Panc1 (cell line): ENCODE measurements around the gene DLG5. TPM values are rescaled to one million over a fixed set of nuclear protein-coding genes. Genes with fewer than 3 reads are reported as not detected.

Experiments used
- ATAC-seq: fragments of 200-7000 bp; cut with Tn5 transposase; 2 replicates; pipeline ENCODE4 v1.9.1; 2020; ENCODE audit warnings: mild to moderate bottlenecking, moderate library complexity
- BruUV-seq: library from RNA; stranded (reverse); fragments of 400-500 nt; replicated peaks from 2 replicates; lab custom pipeline; 2021; lab: Mats Ljungman, UMichigan
- CTCF ChIA-PET: fragments of 300-600 bp; sonication (Branson Sonifier 250); formaldehyde crosslinking; loops from one replicate; lab custom pipeline; 2022; ENCODE audit warnings: antibody characterized with exemption; lab: Charles Lee
- POLR2A ChIA-PET: fragments of 300-600 bp; sonication (Branson Sonifier 250); formaldehyde crosslinking; loops from one replicate; lab custom pipeline; 2022; ENCODE audit warnings: antibody characterized with exemption; lab: Charles Lee
- DNase-seq: peaks from one replicate; pipeline ENCODE4 v3.0.0-alpha.2; 2010; ENCODE audit warnings: low read depth, low spot score
- H3K27ac ChIP-seq: 2 replicates; pipeline ENCODE4 v1.5.1; 2011; ENCODE audit warnings: mild to moderate bottlenecking, low read length, inconsistent platforms
- H3K27me3 ChIP-seq: fragments of 200-500 bp; sonication (Bioruptor generic); 2 replicates; pipeline ENCODE4 v1.6.0; 2014; ENCODE audit warnings: low read length, inconsistent platforms; ENCODE audit not compliant: control insufficient read depth, insufficient read depth
- H3K36me3 ChIP-seq: fragments of 200-500 bp; sonication (Bioruptor generic); 2 replicates; pipeline ENCODE4 v1.5.1; 2014; ENCODE audit warnings: inconsistent platforms, mild to moderate bottlenecking, low read length, moderate library complexity; ENCODE audit not compliant: control insufficient read depth, insufficient read depth
- H3K4me1 ChIP-seq: 2 replicates; pipeline ENCODE4 v1.5.1; 2011; ENCODE audit warnings: inconsistent platforms, mild to moderate bottlenecking, low read length, moderate library complexity; ENCODE audit not compliant: control insufficient read depth, insufficient read depth
- H3K4me3 ChIP-seq, 2 experiments: 2 replicates each; pipeline ENCODE4 v1.5.1; 2011 to 2012; ENCODE audit warnings: low read depth in 2 of 2, low read length in 2 of 2, mild to moderate bottlenecking in 2 of 2, inconsistent platforms in 1 of 2, moderate library complexity in 1 of 2
- H3K9me3 ChIP-seq: fragments of 200-500 bp; sonication (Bioruptor generic); 2 replicates; pipeline ENCODE4 v1.5.1; 2014; ENCODE audit warnings: low read depth, mild to moderate bottlenecking, inconsistent platforms, low read length, moderate library complexity; ENCODE audit not compliant: control insufficient read depth, insufficient read depth
- POLR2AphosphoS5 ChIP-seq: IDR thresholded peaks from 2 replicates; pipeline ENCODE4 v1.6.1; 2012; ENCODE audit warnings: mild to moderate bottlenecking, low read depth, low read length, moderate library complexity
- SIN3A ChIP-seq: IDR thresholded peaks from 2 replicates; pipeline ENCODE4 v1.6.1; 2012; ENCODE audit warnings: low read depth, mild to moderate bottlenecking, low read length, moderate library complexity, borderline replicate concordance; ENCODE audit not compliant: insufficient read depth
- TCF7L2 ChIP-seq: IDR thresholded peaks from 2 replicates; pipeline ENCODE4 v1.6.1; 2011; ENCODE audit warnings: mild to moderate bottlenecking, low read depth, low read length, inconsistent platforms
- in situ Hi-C: cut with HindIII; loops from 2 replicates; pipeline ENCODE4 v1.10.0; 2016; ENCODE audit warnings: low sequenced_read_pairs, low pct_unique_long_range_greater_than_20kb
- intact Hi-C: fragments of 100-400 bp; cut with micrococcal nuclease; formaldehyde crosslinking; loops from one replicate; pipeline ENCODE4 v1.10.0; 2022; ENCODE audit not compliant: unreplicated experiment
- total RNA-seq: library from RNA; stranded (reverse); gene quantifications from one replicate; pipeline ENCODE4 v1.2.1, GENCODE V29; 2021; ENCODE audit not compliant: unreplicated experiment
- TF ChIP-seq, protein P1 (sequence below): fragments of 450-650 bp; IDR thresholded peaks from 2 replicates; pipeline ENCODE4 v1.5.1; 2017; ENCODE audit warnings: mild to moderate bottlenecking
- TF ChIP-seq, protein P2 (sequence below), 2 experiments: IDR thresholded peaks; 2 replicates each; pipeline ENCODE4 v1.6.1; 2011 to 2012; ENCODE audit warnings: low read depth in 2 of 2, control low read depth in 1 of 2, low read length in 1 of 2, mild to moderate bottlenecking in 1 of 2, moderate library complexity in 1 of 2; ENCODE audit not compliant: insufficient read depth in 1 of 2

DLG5 gene
- total RNA-seq, 1 experiment from 2014 or later = 85.6 TPM

DNA sequence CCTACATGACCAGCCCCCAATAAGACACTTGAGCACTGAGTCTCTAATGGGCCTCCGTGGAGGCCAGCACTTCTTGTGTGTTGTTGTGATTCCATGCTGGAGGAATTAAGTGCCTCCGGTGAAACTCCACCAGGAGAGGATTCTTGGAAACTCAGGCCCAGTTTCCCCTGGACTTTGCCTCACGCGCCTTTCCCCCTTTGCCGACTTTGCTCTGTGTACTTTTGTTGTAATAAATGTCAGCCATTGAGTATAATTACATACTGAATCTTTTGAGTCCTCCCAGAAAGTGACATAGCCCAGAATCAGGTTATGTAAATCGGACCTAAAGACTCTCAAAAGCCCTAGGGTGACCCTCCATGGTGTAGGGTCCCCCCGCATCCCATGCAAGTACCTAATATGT lies 82.4 kb downstream of the DLG5 start:
- POLR2A ChIA-PET = no interaction called here
- intact Hi-C loops (no loop called here), in situ Hi-C loops (no loop called here)
- BruUV-seq = no TSS peak
- CTCF ChIA-PET = no interaction called here
- H3K4me1 ChIP-seq = peaks cover 26% of the 10 kb centered on the region
- DNase-seq (no peak), ATAC-seq (no peak)
- no peak overlapping the region for H3K4me3 ChIP-seq
- TF ChIP-seq POLR2AphosphoS5 (no peak), SIN3A (no peak), TCF7L2 (no peak)
- TF ChIP-seq, protein P1, sequence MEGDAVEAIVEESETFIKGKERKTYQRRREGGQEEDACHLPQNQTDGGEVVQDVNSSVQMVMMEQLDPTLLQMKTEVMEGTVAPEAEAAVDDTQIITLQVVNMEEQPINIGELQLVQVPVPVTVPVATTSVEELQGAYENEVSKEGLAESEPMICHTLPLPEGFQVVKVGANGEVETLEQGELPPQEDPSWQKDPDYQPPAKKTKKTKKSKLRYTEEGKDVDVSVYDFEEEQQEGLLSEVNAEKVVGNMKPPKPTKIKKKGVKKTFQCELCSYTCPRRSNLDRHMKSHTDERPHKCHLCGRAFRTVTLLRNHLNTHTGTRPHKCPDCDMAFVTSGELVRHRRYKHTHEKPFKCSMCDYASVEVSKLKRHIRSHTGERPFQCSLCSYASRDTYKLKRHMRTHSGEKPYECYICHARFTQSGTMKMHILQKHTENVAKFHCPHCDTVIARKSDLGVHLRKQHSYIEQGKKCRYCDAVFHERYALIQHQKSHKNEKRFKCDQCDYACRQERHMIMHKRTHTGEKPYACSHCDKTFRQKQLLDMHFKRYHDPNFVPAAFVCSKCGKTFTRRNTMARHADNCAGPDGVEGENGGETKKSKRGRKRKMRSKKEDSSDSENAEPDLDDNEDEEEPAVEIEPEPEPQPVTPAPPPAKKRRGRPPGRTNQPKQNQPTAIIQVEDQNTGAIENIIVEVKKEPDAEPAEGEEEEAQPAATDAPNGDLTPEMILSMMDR = no peak
- TF ChIP-seq, protein P2, sequence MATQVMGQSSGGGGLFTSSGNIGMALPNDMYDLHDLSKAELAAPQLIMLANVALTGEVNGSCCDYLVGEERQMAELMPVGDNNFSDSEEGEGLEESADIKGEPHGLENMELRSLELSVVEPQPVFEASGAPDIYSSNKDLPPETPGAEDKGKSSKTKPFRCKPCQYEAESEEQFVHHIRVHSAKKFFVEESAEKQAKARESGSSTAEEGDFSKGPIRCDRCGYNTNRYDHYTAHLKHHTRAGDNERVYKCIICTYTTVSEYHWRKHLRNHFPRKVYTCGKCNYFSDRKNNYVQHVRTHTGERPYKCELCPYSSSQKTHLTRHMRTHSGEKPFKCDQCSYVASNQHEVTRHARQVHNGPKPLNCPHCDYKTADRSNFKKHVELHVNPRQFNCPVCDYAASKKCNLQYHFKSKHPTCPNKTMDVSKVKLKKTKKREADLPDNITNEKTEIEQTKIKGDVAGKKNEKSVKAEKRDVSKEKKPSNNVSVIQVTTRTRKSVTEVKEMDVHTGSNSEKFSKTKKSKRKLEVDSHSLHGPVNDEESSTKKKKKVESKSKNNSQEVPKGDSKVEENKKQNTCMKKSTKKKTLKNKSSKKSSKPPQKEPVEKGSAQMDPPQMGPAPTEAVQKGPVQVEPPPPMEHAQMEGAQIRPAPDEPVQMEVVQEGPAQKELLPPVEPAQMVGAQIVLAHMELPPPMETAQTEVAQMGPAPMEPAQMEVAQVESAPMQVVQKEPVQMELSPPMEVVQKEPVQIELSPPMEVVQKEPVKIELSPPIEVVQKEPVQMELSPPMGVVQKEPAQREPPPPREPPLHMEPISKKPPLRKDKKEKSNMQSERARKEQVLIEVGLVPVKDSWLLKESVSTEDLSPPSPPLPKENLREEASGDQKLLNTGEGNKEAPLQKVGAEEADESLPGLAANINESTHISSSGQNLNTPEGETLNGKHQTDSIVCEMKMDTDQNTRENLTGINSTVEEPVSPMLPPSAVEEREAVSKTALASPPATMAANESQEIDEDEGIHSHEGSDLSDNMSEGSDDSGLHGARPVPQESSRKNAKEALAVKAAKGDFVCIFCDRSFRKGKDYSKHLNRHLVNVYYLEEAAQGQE (IDR thresholded peaks at IDR 0.05; ENCODE audit: insufficient read depth in 1 of 2, low read depth in 2 of 2, low read length in 1 of 2) = no peak
- no peaks in the 10 kb centered on the region for H3K27me3 ChIP-seq
- H3K36me3 ChIP-seq = no peaks in the 10 kb centered on the region; the same call in 1 of the 2 replicates
- H3K27ac ChIP-seq = no peak overlapping the region
- no peaks in the 10 kb centered on the region for H3K9me3 ChIP-seq

DNA sequence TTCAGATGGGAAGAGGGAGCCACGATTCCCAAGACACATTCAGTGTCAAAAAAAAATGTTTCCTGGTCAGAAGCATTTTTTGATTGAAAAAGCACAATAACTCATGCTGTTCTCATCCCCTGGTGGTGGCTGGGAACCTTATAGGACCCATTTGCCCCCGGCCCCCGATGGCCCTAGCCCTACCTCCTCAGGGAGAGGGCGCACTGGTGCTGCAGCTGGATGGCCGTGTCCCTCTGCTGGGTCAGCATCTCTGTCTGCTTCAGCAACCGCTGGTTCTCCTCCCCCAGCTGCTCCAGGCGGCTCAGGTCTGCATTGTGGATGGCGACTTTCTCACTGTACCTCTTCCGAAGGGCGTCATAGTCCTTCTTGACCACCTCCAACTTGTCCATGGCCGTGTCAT lies 83.3 kb downstream of the DLG5 start:
- TF ChIP-seq SIN3A (no peak), TCF7L2 (no peak), POLR2AphosphoS5 (no peak)
- TF ChIP-seq, protein P2 (IDR thresholded peaks at IDR 0.05; ENCODE audit: insufficient read depth in 1 of 2, low read depth in 2 of 2, low read length in 1 of 2) = no peak
- ATAC-seq (no peak), DNase-seq (no peak)
- intact Hi-C loops = no loop called here
- no peak overlapping the region for H3K27ac ChIP-seq
- no peaks in the 10 kb centered on the region for H3K9me3 ChIP-seq
- H3K27me3 ChIP-seq = no peaks in the 10 kb centered on the region
- CTCF ChIA-PET = no interaction called here
- no TSS peak for BruUV-seq
- in situ Hi-C loops = no loop called here
- POLR2A ChIA-PET = no interaction called here
- H3K4me3 ChIP-seq = no peak overlapping the region
- peaks cover 17% of the 10 kb centered on the region for H3K4me1 ChIP-seq
- no peaks in the 10 kb centered on the region; the same call in 1 of the 2 replicates for H3K36me3 ChIP-seq
